IPS-20b (cell line): Measurements from ENCODE around the gene EMX2.

Experiments used
- H3K27ac ChIP-seq: one replicate; pipeline ENCODE4 v1.5.1; 2013; ENCODE audit warnings: low read length
- H3K27me3 ChIP-seq: 2 replicates; pipeline ENCODE4 v1.6.1; 2013; ENCODE audit warnings: mild to moderate bottlenecking, low read length, inconsistent platforms; ENCODE audit not compliant: insufficient read depth
- H3K36me3 ChIP-seq: 2 replicates; pipeline ENCODE4 v1.6.1; 2013; ENCODE audit warnings: low read depth, mild to moderate bottlenecking, inconsistent platforms, low read length, moderate library complexity; ENCODE audit not compliant: insufficient read depth
- H3K4me1 ChIP-seq: 2 replicates; pipeline ENCODE4 v1.6.1; 2013; ENCODE audit warnings: mild to moderate bottlenecking, control low read depth, inconsistent platforms, low read length, moderate library complexity; ENCODE audit not compliant: insufficient read depth
- H3K4me3 ChIP-seq: 2 replicates; pipeline ENCODE4 v1.5.1; 2013; ENCODE audit warnings: mild to moderate bottlenecking, low read length, inconsistent platforms
- H3K9ac ChIP-seq: 2 replicates; pipeline ENCODE4 v1.6.1; 2013; ENCODE audit warnings: low read depth, mild to moderate bottlenecking, inconsistent platforms, low read length, moderate library complexity
- H3K9me3 ChIP-seq: 2 replicates; pipeline ENCODE4 v1.6.1; 2013; ENCODE audit warnings: mild to moderate bottlenecking, low read depth, low read length, inconsistent platforms; ENCODE audit not compliant: insufficient read depth

Gene EMX2

GRCh38 chr10:117540640-117541404, 1.7 kb upstream of the EMX2 start:
- H3K36me3 ChIP-seq = no peaks in the 10 kb centered on the region
- no peak overlapping the region for H3K9ac ChIP-seq
- H3K9me3 ChIP-seq = no peaks in the 10 kb centered on the region; the same call in 1 of the 2 replicates
- H3K27ac ChIP-seq = no peak overlapping the region
- H3K4me3 ChIP-seq = no peak overlapping the region
- peaks cover 6% of the 10 kb centered on the region; the same call in 1 of the 2 replicates for H3K4me1 ChIP-seq
- peaks cover 100% of the 10 kb centered on the region for H3K27me3 ChIP-seq

GRCh38 chr10:117541405-117541908, 1.1 kb upstream of the EMX2 start:
- H3K9ac ChIP-seq = no peak overlapping the region
- no peaks in the 10 kb centered on the region for H3K36me3 ChIP-seq
- peaks cover 6% of the 10 kb centered on the region; the same call in 1 of the 2 replicates for H3K4me1 ChIP-seq
- no peaks in the 10 kb centered on the region; the same call in 1 of the 2 replicates for H3K9me3 ChIP-seq
- peak overlapping the region; percentile 59; the same call in 1 of the 2 replicates for H3K4me3 ChIP-seq
- H3K27ac ChIP-seq = no peak overlapping the region
- H3K27me3 ChIP-seq = peaks cover 100% of the 10 kb centered on the region

GRCh38 chr10:117541909-117542705, 439 bp upstream of the EMX2 start:
- Histone ChIP-seq H3K9ac (no peak overlapping the region), H3K4me1 (peaks cover 6% of the 10 kb centered on the region; the same call in 1 of the 2 replicates), H3K27ac (no peak overlapping the region), H3K9me3 (no peaks in the 10 kb centered on the region; the same call in 1 of the 2 replicates), H3K27me3 (peaks cover 100% of the 10 kb centered on the region), H3K4me3 (peak overlapping the region; percentile 59), H3K36me3 (no peaks in the 10 kb centered on the region)

DNA sequence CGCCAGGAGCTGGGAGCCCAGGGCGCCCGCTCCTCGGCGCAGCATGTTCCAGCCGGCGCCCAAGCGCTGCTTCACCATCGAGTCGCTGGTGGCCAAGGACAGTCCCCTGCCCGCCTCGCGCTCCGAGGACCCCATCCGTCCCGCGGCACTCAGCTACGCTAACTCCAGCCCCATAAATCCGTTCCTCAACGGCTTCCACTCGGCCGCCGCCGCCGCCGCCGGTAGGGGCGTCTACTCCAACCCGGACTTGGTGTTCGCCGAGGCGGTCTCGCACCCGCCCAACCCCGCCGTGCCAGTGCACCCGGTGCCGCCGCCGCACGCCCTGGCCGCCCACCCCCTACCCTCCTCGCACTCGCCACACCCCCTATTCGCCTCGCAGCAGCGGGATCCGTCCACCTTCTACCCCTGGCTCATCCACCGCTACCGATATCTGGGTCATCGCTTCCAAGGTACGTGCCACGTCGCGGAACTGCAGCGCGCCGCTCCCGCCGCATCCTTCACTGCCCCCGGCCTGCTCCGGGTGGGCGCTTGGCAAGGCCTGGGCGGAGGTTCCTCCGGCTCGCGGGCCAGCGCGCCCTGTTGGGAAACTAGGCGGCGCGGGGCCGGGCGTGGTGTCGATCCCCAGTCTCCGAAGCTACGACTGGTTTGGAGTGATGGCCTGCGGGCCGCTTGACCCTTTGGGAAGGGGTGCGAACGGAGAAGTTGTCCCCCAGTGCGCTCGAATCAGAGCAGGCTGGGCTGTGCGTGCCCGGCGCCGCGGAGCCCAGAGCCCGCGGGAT, 868 bp downstream of the EMX2 start:
- no peaks in the 10 kb centered on the region; the same call in 1 of the 2 replicates for H3K9me3 ChIP-seq
- peak overlapping the region; percentile 43; the same call in 1 of the 2 replicates for H3K4me3 ChIP-seq
- no peak overlapping the region for H3K27ac ChIP-seq
- H3K27me3 ChIP-seq = peaks cover 100% of the 10 kb centered on the region
- H3K4me1 ChIP-seq = peaks cover 6% of the 10 kb centered on the region; the same call in 1 of the 2 replicates
- no peak overlapping the region for H3K9ac ChIP-seq
- no peaks in the 10 kb centered on the region for H3K36me3 ChIP-seq

- H3K36me3 ChIP-seq = no peaks in the 10 kb centered on the region
- H3K9ac ChIP-seq = no peak overlapping the region
- H3K4me1 ChIP-seq = peaks cover 6% of the 10 kb centered on the region; the same call in 1 of the 2 replicates
- H3K27me3 ChIP-seq = peaks cover 100% of the 10 kb centered on the region
- no peaks in the 10 kb centered on the region; the same call in 1 of the 2 replicates for H3K9me3 ChIP-seq
- peak overlapping the region; percentile 56 for H3K4me3 ChIP-seq
- no peak overlapping the region for H3K27ac ChIP-seq
Observed at GRCh38 chr10:117544004-117544701, 1.6 kb downstream of the EMX2 start.

DNA sequence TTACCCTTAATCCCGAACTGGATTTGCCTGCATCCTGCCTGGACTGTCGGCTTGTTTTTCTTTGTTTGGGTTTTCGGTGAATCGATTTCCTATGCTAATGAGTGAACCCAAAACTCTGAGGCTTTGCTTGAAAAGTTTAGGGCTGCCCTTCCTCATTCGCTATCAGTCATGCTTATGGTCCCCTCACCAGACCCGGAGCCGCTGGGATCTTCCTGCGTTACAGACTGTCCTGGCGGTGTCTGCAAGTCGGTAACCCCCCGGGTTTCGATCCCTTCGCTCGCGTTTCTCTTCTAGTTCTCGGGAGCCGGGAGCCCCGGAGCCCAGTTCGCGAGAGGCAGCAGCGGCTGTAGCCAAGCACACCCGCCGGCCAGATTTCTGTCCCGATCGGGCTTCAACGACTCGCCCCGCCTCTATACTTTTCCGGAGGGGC, 2.2 kb downstream of the EMX2 start:
- Histone ChIP-seq H3K9ac (no peak overlapping the region), H3K9me3 (no peaks in the 10 kb centered on the region; the same call in 1 of the 2 replicates), H3K27ac (no peak overlapping the region), H3K36me3 (no peaks in the 10 kb centered on the region), H3K4me3 (peak overlapping the region; percentile 56), H3K27me3 (peaks cover 100% of the 10 kb centered on the region), H3K4me1 (peaks cover 6% of the 10 kb centered on the region; the same call in 1 of the 2 replicates)

GRCh38 chr10:117545141-117546019, 2.8 kb downstream of the EMX2 start:
- H3K27me3 ChIP-seq = peaks cover 100% of the 10 kb centered on the region
- H3K27ac ChIP-seq = no peak overlapping the region
- H3K9me3 ChIP-seq = no peaks in the 10 kb centered on the region; the same call in 1 of the 2 replicates
- H3K4me3 ChIP-seq = peak overlapping the region; percentile 56; the same call in 1 of the 2 replicates
- H3K36me3 ChIP-seq = no peaks in the 10 kb centered on the region
- H3K9ac ChIP-seq = no peak overlapping the region
- H3K4me1 ChIP-seq = peaks cover 6% of the 10 kb centered on the region; the same call in 1 of the 2 replicates

GRCh38 chr10:117546020-117546580, 3.6 kb downstream of the EMX2 start:
- peaks cover 6% of the 10 kb centered on the region; the same call in 1 of the 2 replicates for H3K4me1 ChIP-seq
- peaks cover 100% of the 10 kb centered on the region for H3K27me3 ChIP-seq
- H3K9me3 ChIP-seq = no peaks in the 10 kb centered on the region; the same call in 1 of the 2 replicates
- H3K27ac ChIP-seq = no peak overlapping the region
- H3K9ac ChIP-seq = no peak overlapping the region
- H3K36me3 ChIP-seq = no peaks in the 10 kb centered on the region
- H3K4me3 ChIP-seq = peak overlapping the region; percentile 56; the same call in 1 of the 2 replicates

GRCh38 chr10:117546581-117547015, 4.1 kb downstream of the EMX2 start:
- Histone ChIP-seq H3K27me3 (peaks cover 100% of the 10 kb centered on the region), H3K36me3 (no peaks in the 10 kb centered on the region), H3K4me1 (peaks cover 6% of the 10 kb centered on the region; the same call in 1 of the 2 replicates), H3K9ac (no peak overlapping the region), H3K9me3 (no peaks in the 10 kb centered on the region; the same call in 1 of the 2 replicates), H3K4me3 (peak overlapping the region; percentile 21; the same call in 1 of the 2 replicates), H3K27ac (no peak overlapping the region)
